Measurements from ENCODE around the gene CARMIL1.

- TF ChIP-seq, protein P1, sequence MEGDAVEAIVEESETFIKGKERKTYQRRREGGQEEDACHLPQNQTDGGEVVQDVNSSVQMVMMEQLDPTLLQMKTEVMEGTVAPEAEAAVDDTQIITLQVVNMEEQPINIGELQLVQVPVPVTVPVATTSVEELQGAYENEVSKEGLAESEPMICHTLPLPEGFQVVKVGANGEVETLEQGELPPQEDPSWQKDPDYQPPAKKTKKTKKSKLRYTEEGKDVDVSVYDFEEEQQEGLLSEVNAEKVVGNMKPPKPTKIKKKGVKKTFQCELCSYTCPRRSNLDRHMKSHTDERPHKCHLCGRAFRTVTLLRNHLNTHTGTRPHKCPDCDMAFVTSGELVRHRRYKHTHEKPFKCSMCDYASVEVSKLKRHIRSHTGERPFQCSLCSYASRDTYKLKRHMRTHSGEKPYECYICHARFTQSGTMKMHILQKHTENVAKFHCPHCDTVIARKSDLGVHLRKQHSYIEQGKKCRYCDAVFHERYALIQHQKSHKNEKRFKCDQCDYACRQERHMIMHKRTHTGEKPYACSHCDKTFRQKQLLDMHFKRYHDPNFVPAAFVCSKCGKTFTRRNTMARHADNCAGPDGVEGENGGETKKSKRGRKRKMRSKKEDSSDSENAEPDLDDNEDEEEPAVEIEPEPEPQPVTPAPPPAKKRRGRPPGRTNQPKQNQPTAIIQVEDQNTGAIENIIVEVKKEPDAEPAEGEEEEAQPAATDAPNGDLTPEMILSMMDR (IDR thresholded peaks at IDR 0.05; ENCODE audit: insufficient read depth, low read depth, low read length): no peak
- TF ChIP-seq EZH2 (IDR thresholded peaks at IDR 0.05; ENCODE audit: insufficient read depth, low read length): no peak
Measured at GRCh38 chr6:25620391-25620790, 341.2 kb downstream of the CARMIL1 start.

Measured in astrocyte (in vitro differentiated cells and primary cell).